Adrenal gland (tissue), 12 donors: ENCODE data around the gene SHH. TPM values are rescaled to one million over a fixed set of nuclear protein-coding genes. Genes with fewer than 3 reads are reported as not detected.

Source experiments
- DNase-seq, 7 donors: peaks; one replicate each; pipeline ENCODE4 v3.0.0-alpha.2; 2019 to 2020
- H3K27ac ChIP-seq, 5 donors: fragments of 200-600 bp; sonication (generic) in 4 of 5; 1 replicate in 3 of 5; 2 replicates in 2 of 5; pipeline versions ENCODE4 v1.5.1 to v1.8.0; 2016 to 2020; ENCODE audit warnings: mild to moderate bottlenecking in 1 of 5
- H3K27me3 ChIP-seq: fragments of 200-600 bp; 2 replicates; pipeline ENCODE4 v1.8.0; 2021
- H3K36me3 ChIP-seq, 2 donors: fragments of 200-600 bp; replicated peaks in 1 of 2; 1 replicate in 1 of 2; 2 replicates in 1 of 2; pipeline versions ENCODE4 v1.5.1 to v1.8.0; 2018 to 2022
- H3K4me1 ChIP-seq, 2 donors: fragments of 200-600 bp; replicated peaks in 1 of 2; 1 replicate in 1 of 2; 2 replicates in 1 of 2; pipeline versions ENCODE4 v1.5.1 to v1.8.0; 2018 to 2021
- H3K4me3 ChIP-seq, 4 donors: fragments of 200-600 bp; sonication (generic) in 3 of 4; one replicate each; pipeline ENCODE4 v1.5.1; 2016 to 2018
- H3K9me3 ChIP-seq, 3 donors: fragments of 200-600 bp; sonication (generic) in 1 of 3; replicated peaks in 1 of 3; 1 replicate in 2 of 3; 2 replicates in 1 of 3; pipeline versions ENCODE4 v1.5.1 to v1.8.0; 2016 to 2021
- CTCF ChIP-seq, 6 experiments: fragments of 450-650 bp in 4 of 6; fragments of 200-600 bp in 2 of 6; sonication (generic) in 1 of 6; IDR thresholded peaks; 1 replicate in 5 of 6; 2 replicates in 1 of 6; pipeline versions ENCODE4 v1.5.1 to v1.8.0; 2016 to 2021; ENCODE audit warnings: antibody characterized with exemption in 6 of 6, mild to moderate bottlenecking in 2 of 6, moderate library complexity in 1 of 6
- POLR2A ChIP-seq, 2 donors: fragments of 450-650 bp; IDR thresholded peaks; one replicate each; pipeline ENCODE4 v1.6.1; 2017; ENCODE audit warnings: antibody characterized with exemption in 2 of 2, mild to moderate bottlenecking in 2 of 2, moderate library complexity in 1 of 2
- WGBS, 4 donors: extraction: QIAGEN DNeasy Blood & Tissue Kit in 2 of 4; methylation state at CpG; one replicate each; pipeline versions ENCODE4 v1.1.5 to v1.1.7; 2013 to 2017; 5-methylcytosine and 5-hydroxymethylcytosine counted together
- intact Hi-C, 2 donors: fragments of 100-400 bp; cut with DNase I; formaldehyde crosslinking; loops; one replicate each; pipeline versions ENCODE4 v1.14.1 to v1.15.0; 2022 to 2023
- polyA plus RNA-seq, 3 donors: library from polyadenylated mRNA; stranded (reverse); fragments of 200-250 nt in 2 of 3; fragments of 350-450 nt in 1 of 3; fragmentation: Illumina TruSeq in 1 of 3; extraction: RNeasy Lipid Tissue Mini Kit (QIAGEN cat#74804) in 1 of 3; gene quantifications; one replicate each; pipeline ENCODE4 v1.2.3, GENCODE V29; 2013 to 2014
- total RNA-seq, 9 donors: library from RNA; depleted of rRNA in 4 of 9; stranded (reverse); fragments of >200 nt in 4 of 9; fragments of 120-200 nt in 1 of 9; fragmentation: NEBNext Ultra II Directional in 1 of 9; extraction: Animal tissue kit (Norgen Biotek cat#: 25700) in 1 of 9; gene quantifications; one replicate each; pipeline versions ENCODE4 v1.1.0 to v1.2.4, GENCODE V29; 2013 to 2023
- donor health status: healthy with polysubstance abuse.
- donor health status: Bipolar disorder and iron deficiency.
- donor health status: DM: yes; HTN: yes; CAD: no.
- donor health status: DM: no; HTN: no; CAD: no.
- donor health status: DM: no; HTN: no; CAD: no.
- donor health status: DM: yes; HTN: yes; CAD: no.

SHH gene
- total and polyA plus RNA-seq, 12 donors = 2.1 to 38.0 (median 11.0) TPM

- Histone ChIP-seq H3K27ac (no peak overlapping the region), H3K36me3 (no peaks in the 10 kb centered on the region), H3K9me3 (no peaks in the 10 kb centered on the region), H3K4me3 (no peak overlapping the region), H3K27me3 (peaks cover 15% of the 10 kb centered on the region), H3K4me1 (peaks cover 0 to 7% of the 10 kb centered on the region in 2 donors)
- 63 to 79% (median 71%) methylated on average over 7 to 8 of the region's 8 CpGs for WGBS, 4 donors
- intact Hi-C loops = loop anchor here (10.0 kb wide), 3 partner anchors 969 to 1129 kb away; no protein-coding TSS in a partner anchor
- TF ChIP-seq POLR2A (IDR thresholded peaks at IDR 0.05) (no peak), CTCF (IDR thresholded peaks at IDR 0.05) (no peak)
- DNase-seq = peak in 1 of 7 donors; percentile 21
Observed at GRCh38 chr7:155795951-155796350, 16.3 kb downstream of the SHH start.

GRCh38 chr7:155795401-155795800, 16.9 kb downstream of the SHH start:
- Histone ChIP-seq H3K36me3 (no peaks in the 10 kb centered on the region), H3K4me1 (peaks cover 0 to 7% of the 10 kb centered on the region in 2 donors), H3K27ac (no peak overlapping the region), H3K27me3 (peaks cover 15% of the 10 kb centered on the region), H3K4me3 (no peak overlapping the region), H3K9me3 (no peaks in the 10 kb centered on the region)
- intact Hi-C loops = loop anchor here (10.0 kb wide), 3 partner anchors 969 to 1129 kb away; no protein-coding TSS in a partner anchor
- no peak for DNase-seq
- TF ChIP-seq POLR2A (IDR thresholded peaks at IDR 0.05) (no peak), CTCF (IDR thresholded peaks at IDR 0.05) (no peak)
- 84 to 91% (median 85%) methylated on average over 7 of the region's 7 CpGs for WGBS, 4 donors

- TF ChIP-seq POLR2A (IDR thresholded peaks at IDR 0.05) (no peak), CTCF (IDR thresholded peaks at IDR 0.05) (no peak)
- Histone ChIP-seq H3K9me3 (no peaks in the 10 kb centered on the region), H3K27me3 (peaks cover 15% of the 10 kb centered on the region), H3K4me1 (peaks cover 0 to 7% of the 10 kb centered on the region in 2 donors), H3K36me3 (no peaks in the 10 kb centered on the region), H3K4me3 (no peak overlapping the region), H3K27ac (no peak overlapping the region)
- no peak for DNase-seq
- intact Hi-C loops = loop anchor here (10.0 kb wide), 3 partner anchors 971 to 1131 kb away; no protein-coding TSS in a partner anchor
- WGBS, 4 donors = 76 to 90% (median 84%) methylated on average over 3 to 9 of the region's 9 CpGs
Observed at GRCh38 chr7:155794196-155794595, 18.1 kb downstream of the SHH start.

GRCh38 chr7:155793720-155794119, 18.5 kb downstream of the SHH start:
- Histone ChIP-seq H3K36me3 (no peaks in the 10 kb centered on the region), H3K4me1 (peaks cover 0 to 7% of the 10 kb centered on the region in 2 donors), H3K4me3 (no peak overlapping the region), H3K27ac (no peak overlapping the region), H3K9me3 (no peaks in the 10 kb centered on the region), H3K27me3 (peaks cover 15% of the 10 kb centered on the region)
- intact Hi-C loops = loop anchor here (10.0 kb wide), 3 partner anchors 971 to 1131 kb away; no protein-coding TSS in a partner anchor
- DNase-seq = no peak
- TF ChIP-seq CTCF (IDR thresholded peaks at IDR 0.05) = no peak
- TF ChIP-seq POLR2A (IDR thresholded peaks at IDR 0.05) = no peak
- 78 to 100% (median 88%) methylated on average over 1 to 4 of the region's 4 CpGs for WGBS, 4 donors
